ENCODE data around the gene FBXW8. TPM values are rescaled to one million over a fixed set of nuclear protein-coding genes. Genes with fewer than 3 reads are reported as not detected.

Gene FBXW8
- polyA plus RNA-seq, 3 donors = 3.9 to 4.8 (median 4.4) TPM

DNA sequence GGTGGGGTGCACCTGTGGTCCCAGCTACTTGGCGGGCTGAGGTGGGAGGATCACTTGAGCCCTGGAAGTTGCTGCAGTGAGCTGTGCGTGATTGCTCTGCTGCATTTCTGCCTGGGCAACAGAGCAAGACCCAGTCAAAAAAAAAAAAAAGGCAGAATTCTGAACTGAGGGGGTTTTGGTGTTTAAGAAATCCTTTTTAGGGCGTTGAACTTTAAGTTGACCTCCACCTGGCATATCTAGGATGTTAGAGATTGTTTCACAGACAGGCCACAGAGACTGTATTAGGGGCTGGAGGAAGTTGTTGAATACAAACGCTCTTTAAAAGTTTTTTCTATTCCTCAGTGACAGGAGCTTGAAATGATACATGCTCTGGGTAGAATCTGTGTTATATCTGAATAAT lies 60.5 kb downstream of the FBXW8 start:
- no peak overlapping the region for H3K27ac ChIP-seq (ENCODE audit: low read depth, low read length)
- 92 to 96% (median 94%) methylated on average over 4 of the region's 4 CpGs for WGBS, 3 donors

DNA sequence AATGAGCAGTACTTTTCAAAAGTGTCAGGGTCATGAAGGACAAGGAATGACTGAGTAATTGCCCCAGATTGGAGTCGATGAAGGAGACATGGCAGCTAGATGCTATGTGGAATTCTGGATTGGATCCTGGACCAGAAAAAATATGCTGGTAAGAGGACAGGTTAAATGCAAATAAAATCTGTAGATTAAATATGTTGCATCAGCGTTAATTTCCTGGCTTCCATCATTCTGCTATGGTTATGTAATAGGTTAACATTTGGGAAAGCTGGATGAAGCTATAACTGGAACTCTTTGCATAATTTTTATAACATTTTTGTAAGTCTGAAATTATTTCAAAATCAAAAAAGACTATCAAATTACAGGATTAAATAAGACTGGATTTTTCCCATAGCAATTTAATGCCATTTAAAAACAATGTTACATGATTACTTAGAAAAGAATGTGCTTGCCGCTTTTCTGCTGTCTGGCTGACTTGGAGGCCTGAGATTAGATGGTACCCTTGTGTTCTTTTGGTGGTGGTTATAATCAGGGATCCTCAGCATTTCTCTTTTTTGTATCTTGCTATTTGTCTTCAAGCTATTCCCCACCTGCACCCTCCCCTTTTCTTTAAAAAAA lies 65.1 kb downstream of the FBXW8 start:
- no peak overlapping the region for H3K27ac ChIP-seq (ENCODE audit: low read depth, low read length)
- 86 to 93% (median 92%) methylated on average over 3 of the region's 3 CpGs for WGBS, 3 donors

DNA sequence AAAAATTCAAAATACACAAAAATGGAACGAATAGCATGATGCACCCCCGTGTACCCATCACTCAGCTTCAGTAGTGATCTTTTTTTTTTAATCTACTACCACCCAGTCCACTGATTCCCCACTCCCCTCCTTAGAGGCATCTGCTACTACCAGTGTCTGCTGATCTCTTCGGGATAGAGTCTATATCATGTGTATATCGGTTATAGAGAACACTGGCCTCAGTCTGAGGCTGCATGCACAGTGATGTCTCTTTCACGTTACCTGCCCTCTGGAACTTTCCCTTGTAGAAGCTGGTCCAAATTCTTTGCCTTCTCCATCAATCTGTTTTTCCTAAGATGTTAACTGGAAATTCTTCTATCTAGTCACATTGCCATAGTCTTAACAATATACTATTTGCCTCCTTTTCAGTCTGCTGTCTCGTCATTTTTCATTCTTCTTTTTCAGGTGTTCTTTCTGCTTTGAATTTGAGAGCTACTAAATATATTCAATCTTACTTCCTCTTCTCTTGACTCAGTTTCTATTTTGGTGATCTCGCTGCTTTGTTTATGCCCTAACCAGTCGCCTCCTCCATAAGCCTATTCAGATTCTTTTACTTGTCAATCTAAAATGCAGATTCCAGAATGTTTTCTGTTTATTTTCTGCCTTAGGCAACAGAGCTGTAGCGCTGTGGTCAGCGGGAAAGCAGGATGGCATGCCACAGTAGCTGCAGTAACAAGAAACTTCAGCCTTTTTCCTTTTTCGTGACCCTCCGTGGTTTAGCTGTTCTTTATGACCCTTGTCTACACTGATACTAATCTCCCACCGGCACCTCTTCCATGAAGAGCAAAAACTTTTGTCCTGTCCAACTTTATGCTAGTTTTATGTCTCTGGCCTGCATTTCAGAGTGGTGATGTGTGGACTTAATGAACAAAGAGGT lies 67.0 kb downstream of the FBXW8 start:
- H3K27ac ChIP-seq (ENCODE audit: low read depth, low read length) = no peak overlapping the region
- 87 to 92% (median 88%) methylated on average over 13 of the region's 13 CpGs for WGBS, 3 donors

DNA sequence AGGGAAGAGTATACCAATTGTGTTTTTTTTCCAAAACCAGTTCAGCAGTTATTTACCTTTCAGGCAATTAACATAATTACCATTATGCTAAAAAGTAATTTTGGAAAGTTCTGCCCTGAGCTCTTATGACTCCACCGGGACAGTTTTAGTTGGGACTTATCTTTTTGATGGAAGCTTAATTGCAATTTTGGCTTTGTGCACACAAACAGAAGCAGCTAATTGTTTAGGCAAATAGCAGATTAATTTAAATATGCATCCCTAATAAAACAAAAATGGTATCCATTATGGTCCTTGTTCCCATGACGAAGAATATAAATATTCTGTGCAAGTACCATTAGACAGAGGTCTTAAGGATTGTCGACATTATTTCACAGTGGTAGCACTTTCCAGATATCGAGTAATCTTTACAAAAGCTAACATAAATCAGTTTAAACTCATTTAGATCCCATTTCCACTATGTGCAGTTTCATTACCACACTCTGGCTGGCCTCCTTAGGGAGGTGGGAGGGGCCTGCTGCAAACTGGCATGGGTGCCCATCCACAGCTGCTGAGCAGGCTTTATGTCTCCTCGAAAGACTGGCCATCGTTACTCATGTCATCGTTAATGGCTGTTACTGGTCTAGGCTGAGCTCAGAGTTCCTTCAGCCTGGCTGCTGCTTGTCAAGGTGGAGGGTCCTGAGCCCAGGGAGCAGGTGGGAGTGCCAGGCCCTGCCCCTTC lies 68.2 kb downstream of the FBXW8 start:
- no peak overlapping the region for H3K27ac ChIP-seq (ENCODE audit: low read depth, low read length)
- 85 to 88% (median 87%) methylated on average over 7 of the region's 7 CpGs for WGBS, 3 donors

DNA sequence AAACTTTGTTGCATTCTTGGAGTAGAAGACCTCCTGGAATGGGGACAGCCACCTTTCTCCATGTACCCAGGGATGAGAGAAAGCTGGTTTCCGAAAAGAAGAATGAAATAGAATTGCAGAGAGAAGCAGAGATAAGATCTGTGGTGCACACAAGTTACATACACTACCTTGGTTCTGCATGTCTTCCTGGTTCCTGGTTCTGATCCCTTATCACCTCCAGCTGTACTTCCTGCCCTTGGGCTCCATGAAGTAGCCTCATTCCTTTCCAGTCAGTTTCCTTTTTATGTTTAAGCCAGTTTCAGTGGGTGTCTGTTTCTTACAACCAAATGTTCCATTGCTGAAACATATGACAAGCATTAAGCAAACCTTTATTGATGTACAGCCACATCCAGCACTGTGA lies 69.3 kb downstream of the FBXW8 start:
- WGBS, 3 donors = 78 to 100% (median 85%) methylated on average over 1 of the region's 1 CpG
- H3K27ac ChIP-seq (ENCODE audit: low read depth, low read length) = no peak overlapping the region

DNA sequence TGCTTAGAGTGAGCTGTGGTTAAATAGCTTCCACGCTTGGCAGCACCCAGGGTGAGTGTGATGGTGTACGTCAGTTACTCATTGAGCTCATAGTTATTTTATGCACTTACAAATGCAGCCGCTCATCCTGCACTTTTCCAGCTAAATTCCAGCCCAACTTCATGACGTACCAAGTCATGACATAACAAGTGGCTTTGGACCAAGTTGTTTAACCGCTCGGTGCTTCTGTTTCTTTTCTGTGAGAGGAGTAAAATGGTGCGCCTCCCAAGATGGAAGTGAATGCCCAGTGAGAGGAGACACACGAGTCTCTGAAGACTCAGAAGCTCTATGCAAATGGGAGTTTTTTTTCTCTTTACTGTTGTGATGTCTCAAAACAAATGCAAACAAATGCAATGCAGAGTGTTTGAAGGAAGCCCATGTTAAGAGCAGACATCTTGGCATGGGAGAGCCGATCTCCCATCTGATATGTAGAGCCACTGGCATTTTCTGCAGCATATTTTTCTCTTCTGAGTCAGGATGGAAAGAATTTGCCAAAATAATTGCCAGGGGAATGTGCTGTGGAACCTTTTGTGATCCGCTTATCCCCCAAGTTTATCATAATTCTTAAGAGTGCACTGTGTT lies 72.2 kb downstream of the FBXW8 start:
- WGBS, 3 donors = 68 to 88% (median 79%) methylated on average over 10 of the region's 10 CpGs
- H3K27ac ChIP-seq (ENCODE audit: low read depth, low read length) = no peak overlapping the region

DNA sequence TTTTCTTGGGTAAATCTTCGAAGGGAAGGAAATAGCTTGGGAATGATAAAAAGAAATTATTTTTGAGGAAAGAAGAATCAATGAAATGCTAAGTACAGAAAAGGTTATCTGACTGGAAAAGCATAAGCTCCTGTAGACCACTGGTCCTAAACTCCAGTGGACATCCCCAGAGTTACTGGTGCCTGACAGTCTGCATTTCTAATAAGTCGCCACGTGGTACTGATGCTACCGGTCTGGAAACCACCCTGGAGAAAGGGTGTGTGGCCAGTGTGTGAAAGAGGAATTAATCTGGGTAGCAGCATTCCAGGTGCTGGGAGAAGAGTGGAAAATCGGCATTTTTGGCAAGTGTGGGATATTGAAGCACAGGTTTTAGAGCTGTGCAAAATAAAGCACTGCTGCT lies 73.3 kb downstream of the FBXW8 start:
- 55 to 73% (median 57%) methylated on average over 5 of the region's 5 CpGs for WGBS, 3 donors
- H3K27ac ChIP-seq (ENCODE audit: low read depth, low read length) = no peak overlapping the region

DNA sequence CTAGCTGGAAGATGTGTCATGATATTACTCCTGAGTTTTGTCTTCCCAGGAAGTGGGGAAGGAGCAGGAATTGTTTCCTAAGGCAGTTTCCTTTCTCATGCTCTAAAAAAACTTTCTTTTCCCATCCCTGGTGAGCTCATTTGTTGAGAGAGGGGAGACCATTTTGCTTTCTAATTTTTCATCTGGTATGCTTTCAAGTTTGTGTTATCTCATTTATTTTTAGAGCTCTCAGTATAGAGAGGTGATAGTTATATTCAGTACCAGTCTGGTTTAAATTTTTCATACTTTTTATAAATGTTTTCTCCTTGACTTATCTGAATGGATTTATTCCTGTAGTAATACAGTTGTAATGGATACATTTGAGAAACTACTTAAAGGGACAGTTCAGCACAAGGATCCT lies 79.6 kb downstream of the FBXW8 start:
- no peak overlapping the region for H3K27ac ChIP-seq (ENCODE audit: low read depth, low read length)

DNA sequence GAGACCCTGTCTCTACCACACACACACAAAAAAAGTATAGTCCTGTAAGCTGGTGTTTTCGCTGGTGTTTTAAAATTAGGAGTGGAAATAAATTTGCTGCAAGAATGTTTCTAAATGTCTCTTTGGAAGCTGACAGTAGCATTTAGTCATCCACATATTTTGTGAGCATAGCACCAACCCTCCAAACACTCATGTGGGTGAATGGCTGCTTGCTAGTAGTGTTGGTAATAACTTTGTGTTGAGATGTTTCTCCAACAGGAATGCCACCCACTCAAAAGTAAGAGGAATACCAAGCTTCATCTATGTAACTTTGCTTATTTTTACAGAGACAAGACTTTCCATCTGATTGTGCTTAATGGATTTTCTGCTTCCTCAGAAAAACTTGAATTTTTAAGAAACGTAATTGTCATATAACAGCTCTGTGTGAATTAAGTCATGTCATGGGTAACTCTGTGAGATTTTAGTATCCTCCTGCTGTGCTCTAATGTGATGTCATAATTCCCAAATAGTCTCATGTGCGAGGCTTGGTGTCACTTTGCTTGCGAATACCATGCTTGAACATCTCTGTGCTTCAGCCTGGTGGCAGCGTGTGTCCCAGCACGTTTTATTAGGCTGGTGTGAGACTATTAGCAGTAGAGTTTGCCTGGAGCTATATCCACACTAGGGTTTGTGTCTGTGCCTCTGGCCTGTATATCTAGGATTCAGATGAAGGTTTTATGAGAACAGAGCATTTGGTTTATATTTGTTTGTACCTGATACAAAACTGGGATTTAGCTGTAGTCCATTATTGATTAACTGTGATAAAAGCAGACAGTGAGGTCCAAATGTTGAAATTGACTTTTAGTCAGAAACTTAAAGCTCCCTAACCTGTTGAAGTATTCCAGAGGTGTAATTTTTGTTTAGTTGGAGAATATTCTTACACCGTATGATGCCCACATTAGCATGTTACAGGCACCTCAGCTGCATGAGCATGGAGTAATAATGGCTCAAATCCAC lies 80.5 kb downstream of the FBXW8 start:
- WGBS, 3 donors = 83 to 96% (median 96%) methylated on average over 7 of the region's 7 CpGs
- H3K27ac ChIP-seq (ENCODE audit: low read depth, low read length) = no peak overlapping the region

DNA sequence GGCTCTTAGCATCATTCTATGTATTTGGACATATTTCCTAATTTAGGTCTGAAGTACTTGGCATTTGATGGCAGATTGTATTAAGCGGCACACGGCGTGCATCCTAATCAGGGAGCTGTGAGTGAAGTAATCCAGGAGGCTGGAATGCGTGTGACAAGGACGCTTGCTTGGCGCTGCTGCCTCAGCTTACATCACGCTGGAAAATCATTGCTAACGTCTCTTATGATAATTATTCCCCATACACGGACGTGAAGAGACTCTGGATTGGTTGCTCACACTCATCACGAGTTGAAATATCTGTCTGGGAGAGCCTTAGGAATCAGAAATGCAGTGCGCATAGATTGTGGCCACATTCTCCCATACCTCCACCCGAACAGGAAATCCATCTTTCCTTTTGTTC lies 85.3 kb downstream of the FBXW8 start:
- 84 to 89% (median 86%) methylated on average over 13 of the region's 13 CpGs for WGBS, 3 donors
- H3K27ac ChIP-seq (ENCODE audit: low read depth, low read length) = no peak overlapping the region

DNA sequence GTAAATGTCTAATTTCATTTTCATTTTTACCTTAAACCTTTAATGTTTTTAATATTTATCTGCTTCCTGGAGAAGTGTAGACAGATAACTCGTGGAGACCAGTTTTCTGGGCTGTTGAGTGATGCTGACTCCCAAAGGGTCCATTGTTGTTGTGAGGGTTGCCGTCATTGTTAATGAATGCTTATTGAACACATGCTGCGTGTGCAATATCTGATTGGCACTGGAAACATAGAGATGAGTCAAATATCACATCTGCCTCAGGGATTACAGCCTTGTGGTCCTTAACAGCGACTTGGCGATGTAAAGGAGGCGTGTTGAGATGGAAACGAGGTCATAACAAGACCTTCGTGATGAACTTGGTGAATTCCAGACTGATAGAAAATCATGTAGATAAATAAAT lies 85.9 kb downstream of the FBXW8 start:
- H3K27ac ChIP-seq (ENCODE audit: low read depth, low read length) = no peak overlapping the region
- WGBS, 3 donors = 78 to 85% (median 81%) methylated on average over 8 of the region's 8 CpGs

DNA sequence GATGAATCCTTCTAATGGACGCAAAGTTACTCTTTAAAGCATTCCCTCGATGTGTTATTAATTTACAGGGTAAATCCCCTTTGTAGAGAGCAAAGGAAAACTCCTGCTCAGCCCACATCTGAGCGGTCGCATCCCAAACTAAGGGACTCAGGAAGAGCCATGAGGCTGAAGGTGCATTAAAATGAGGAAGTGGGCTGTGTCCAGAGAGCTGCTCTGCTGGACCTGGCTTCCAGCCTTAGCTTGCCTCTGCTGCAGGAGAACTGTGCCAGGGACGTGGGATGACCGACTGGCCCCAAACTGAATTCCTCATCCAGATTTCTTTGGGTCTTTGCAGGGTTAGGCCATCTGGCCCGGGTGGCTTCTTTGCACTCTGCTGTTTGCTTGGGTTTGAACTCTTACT lies 88.3 kb downstream of the FBXW8 start:
- no peak overlapping the region for H3K27ac ChIP-seq (ENCODE audit: low read depth, low read length)
- 79 to 89% (median 88%) methylated on average over 7 of the region's 7 CpGs for WGBS, 3 donors

DNA sequence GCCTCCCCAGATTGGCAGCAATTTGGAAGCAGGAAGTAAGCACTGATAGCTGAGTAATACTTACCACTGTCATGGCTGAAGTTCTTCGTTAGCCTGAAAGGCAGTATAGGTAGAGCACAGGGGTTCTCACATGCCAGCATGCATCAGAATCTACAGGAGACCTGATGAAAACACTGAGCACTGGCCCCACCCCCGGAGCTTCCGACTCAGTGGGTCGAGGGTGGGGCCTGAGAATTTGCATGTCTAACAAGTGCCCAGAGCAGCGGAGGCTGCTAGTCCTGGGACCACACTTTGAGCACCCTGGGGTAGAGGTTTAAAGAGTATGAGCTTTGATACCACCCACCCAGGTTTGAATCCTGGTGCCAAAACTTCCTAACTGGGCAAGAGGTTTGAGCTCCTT lies 89.6 kb downstream of the FBXW8 start:
- WGBS, 3 donors = 80 to 90% (median 82%) methylated on average over 5 of the region's 5 CpGs
- H3K27ac ChIP-seq (ENCODE audit: low read depth, low read length) = no peak overlapping the region

DNA sequence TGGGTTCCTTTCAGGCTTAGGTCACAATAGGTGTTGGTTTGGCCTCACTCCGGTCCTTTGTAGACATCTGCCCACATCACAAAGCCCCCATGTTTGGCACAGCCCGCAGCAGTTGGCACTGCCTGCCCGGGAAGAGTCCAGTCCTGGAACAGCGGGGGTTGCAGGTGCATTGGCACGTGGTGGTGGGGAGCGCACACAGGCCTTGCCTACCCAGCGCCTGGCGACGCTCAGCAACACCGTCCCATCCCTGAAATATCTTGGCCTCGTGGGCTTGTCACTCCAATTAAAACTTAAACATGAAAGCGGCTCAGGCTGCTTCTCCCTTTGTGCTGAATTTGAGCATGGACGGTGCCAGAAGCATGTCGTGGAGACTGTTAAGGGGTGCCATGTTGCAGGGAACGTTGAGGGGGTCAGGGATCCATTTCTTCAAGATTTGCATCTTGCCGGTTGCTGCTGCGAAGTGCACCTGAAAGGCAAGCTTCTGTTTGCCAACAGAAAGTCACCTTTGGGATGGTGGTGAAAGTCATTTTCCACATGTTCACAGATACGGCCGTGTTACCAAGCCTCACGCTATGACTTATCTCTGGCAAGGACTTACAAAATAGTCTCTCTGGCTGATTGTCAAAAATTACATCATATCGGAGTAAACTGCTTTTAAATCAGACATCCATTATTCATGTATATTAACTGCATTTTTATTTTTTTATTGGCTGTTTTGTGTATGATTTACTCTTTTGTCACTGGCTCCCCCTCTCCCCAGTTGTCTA lies 91.5 kb downstream of the FBXW8 start:
- H3K27ac ChIP-seq (ENCODE audit: low read depth, low read length) = no peak overlapping the region
- WGBS, 3 donors = 78 to 81% (median 80%) methylated on average over 21 of the region's 21 CpGs

DNA sequence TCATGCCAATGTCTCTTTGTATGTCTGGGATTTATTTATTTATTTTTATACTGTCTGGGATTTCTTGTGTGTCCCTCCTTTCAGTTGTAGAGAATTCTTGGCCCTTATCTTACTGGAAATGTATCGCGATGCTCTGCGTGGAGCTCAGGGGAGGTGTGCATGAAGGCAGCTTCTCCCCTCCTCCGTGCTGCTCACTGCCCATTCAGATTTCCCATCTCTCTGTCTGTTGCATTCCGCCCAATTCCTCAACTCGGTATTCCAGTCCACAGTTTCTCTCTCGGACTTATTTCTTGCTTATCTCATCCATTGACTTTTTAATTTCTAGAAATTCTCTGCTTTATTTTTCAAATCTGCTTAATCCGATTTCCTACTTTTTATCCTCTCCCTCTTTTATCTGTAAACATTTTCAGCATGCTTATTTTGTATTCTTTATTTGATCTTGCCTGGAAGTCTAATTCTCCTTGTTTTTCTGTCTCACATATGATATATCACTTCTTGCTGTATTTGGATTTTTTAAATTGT lies 93.2 kb downstream of the FBXW8 start:
- 94 to 96% (median 95%) methylated on average over 8 of the region's 8 CpGs for WGBS, 3 donors
- H3K27ac ChIP-seq (ENCODE audit: low read depth, low read length) = no peak overlapping the region

DNA sequence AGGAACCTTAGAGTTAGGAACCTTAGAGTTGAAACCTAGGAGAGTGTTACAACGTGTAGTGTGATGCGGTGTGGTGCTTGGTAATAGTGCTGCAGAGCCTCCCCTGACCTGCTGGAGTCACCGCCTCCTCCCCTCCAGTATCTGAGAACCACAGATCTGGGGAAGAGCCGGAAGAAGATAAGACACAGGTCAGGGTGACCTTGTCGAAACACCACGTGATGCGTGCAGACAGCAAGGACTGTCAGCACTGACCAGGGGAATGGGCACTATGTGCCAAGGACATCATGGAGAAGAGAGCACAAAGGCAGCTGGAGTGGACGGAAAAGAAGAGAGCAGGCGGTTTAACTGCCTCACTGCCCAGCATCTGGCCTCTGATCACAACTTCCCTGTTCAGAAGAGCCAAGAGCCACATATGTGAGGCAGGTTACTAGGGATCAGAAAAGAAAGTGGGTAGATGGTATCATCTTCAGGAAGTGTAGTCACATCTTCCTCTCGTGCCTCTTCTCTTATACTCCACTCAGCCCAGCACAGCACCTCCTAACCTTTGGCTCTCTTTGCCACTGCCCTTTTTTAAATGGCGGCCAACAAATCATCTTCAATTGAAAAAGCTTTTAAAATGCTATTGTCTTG lies 94.8 kb downstream of the FBXW8 start:
- 87 to 93% (median 93%) methylated on average over 11 of the region's 11 CpGs for WGBS, 3 donors

DNA sequence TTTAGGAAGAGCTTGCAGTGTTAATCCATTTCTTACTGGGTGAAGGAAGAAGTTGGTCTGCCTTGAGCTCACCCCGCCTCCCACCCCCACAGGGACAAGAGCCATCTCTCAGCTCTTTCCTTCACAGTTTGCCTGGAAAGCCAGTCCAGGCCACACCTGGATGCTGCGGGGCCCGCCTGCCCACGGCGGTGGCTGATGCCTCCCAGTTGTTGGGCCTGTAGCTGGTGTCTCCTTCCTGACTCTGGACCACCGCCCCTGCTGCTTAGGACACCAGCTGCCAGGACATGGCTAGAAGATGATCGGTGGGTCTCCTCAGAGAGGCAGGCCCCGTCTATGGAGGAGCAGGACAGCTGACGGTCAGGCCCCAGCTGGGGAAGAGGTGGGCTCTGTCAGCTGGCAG lies 95.6 kb downstream of the FBXW8 start:
- no peak overlapping the region for H3K27ac ChIP-seq (ENCODE audit: low read depth, low read length)
- WGBS, 3 donors = 93 to 95% (median 95%) methylated on average over 9 of the region's 9 CpGs

More for the DNA sequence above, 94.8 kb downstream of the FBXW8 start:
- no peak overlapping the region for H3K27ac ChIP-seq (ENCODE audit: low read depth, low read length)
